Left ventricle myocardium inferior (tissue), 1 donor: Measurements from ENCODE around the gene SKI. TPM values are rescaled to one million over a fixed set of nuclear protein-coding genes. Genes with fewer than 3 reads are reported as not detected.

ENCODE experiments used
- DNase-seq: peaks from one replicate; pipeline ENCODE4 v3.0.0-alpha.2; 2020
- H3K27ac ChIP-seq: fragments of 200-600 bp; replicated peaks from 2 replicates; pipeline ENCODE4 v1.8.0; 2021
- H3K27me3 ChIP-seq: fragments of 200-600 bp; 2 replicates; pipeline ENCODE4 v1.8.0; 2021; ENCODE audit warnings: low read depth
- H3K36me3 ChIP-seq: fragments of 200-600 bp; 2 replicates; pipeline ENCODE4 v1.8.0; 2021
- H3K4me1 ChIP-seq: fragments of 200-600 bp; 2 replicates; pipeline ENCODE4 v1.8.0; 2021
- H3K4me3 ChIP-seq: fragments of 200-600 bp; 2 replicates; pipeline ENCODE4 v1.8.0; 2021; ENCODE audit warnings: mild to moderate bottlenecking, moderate library complexity
- H3K9me3 ChIP-seq: fragments of 200-600 bp; replicated peaks from 2 replicates; pipeline ENCODE4 v1.8.0; 2021
- CTCF ChIP-seq: fragments of 200-600 bp; IDR thresholded peaks from 2 replicates; pipeline ENCODE4 v1.8.0; 2021; ENCODE audit warnings: antibody characterized with exemption, mild to moderate bottlenecking, borderline replicate concordance
- intact Hi-C: fragments of 100-400 bp; cut with micrococcal nuclease; formaldehyde crosslinking; loops from one replicate; pipeline ENCODE4 v1.11.0; 2022
- total RNA-seq: library from RNA; stranded (reverse); fragmentation: NEBNext Ultra II Directional; extraction: Animal tissue kit (Norgen Biotek cat#: 25700); gene quantifications from one replicate; pipeline ENCODE4 v1.2.1, GENCODE V29; 2021
- donor health status: DM: no; HTN: yes; CAD: no; lungs with severe emphysema.

The SKI gene
- total RNA-seq, 1 donor from 2014 or later = 37.9 TPM

GRCh38 chr1:2288311-2288710 lies 60.2 kb downstream of the SKI start:
- DNase-seq = no peak
- peaks cover 96% of the 10 kb centered on the region for H3K4me1 ChIP-seq
- intact Hi-C loops = no loop called here
- no peaks in the 10 kb centered on the region for H3K36me3 ChIP-seq
- no peaks in the 10 kb centered on the region for H3K9me3 ChIP-seq
- TF ChIP-seq CTCF = no peak
- H3K4me3 ChIP-seq = no peak overlapping the region
- no peak overlapping the region for H3K27ac ChIP-seq
- H3K27me3 ChIP-seq = no peaks in the 10 kb centered on the region

- Histone ChIP-seq H3K27ac (peak overlapping the region; percentile 42), H3K4me3 (no peak overlapping the region), H3K27me3 (no peaks in the 10 kb centered on the region), H3K9me3 (no peaks in the 10 kb centered on the region), H3K36me3 (no peaks in the 10 kb centered on the region), H3K4me1 (peaks cover 96% of the 10 kb centered on the region)
- no peak for DNase-seq
- TF ChIP-seq CTCF = no peak
- intact Hi-C loops = no loop called here
These were observed 60.9 kb downstream of the SKI start for GRCh38 chr1:2288816-2289536.

- Histone ChIP-seq H3K9me3 (no peaks in the 10 kb centered on the region), H3K27ac (peak overlapping the region; percentile 82), H3K27me3 (no peaks in the 10 kb centered on the region), H3K4me3 (peak overlapping the region; percentile 50), H3K36me3 (no peaks in the 10 kb centered on the region), H3K4me1 (peaks cover 96% of the 10 kb centered on the region)
- intact Hi-C loops = loop anchor here (10.0 kb wide), 1 partner anchor 55 kb away; no protein-coding TSS in a partner anchor
- TF ChIP-seq CTCF = no peak
- no peak for DNase-seq
These were observed 61.5 kb downstream of the SKI start for GRCh38 chr1:2289607-2290006.

GRCh38 chr1:2290171-2290578 lies 62.1 kb downstream of the SKI start:
- Histone ChIP-seq H3K36me3 (no peaks in the 10 kb centered on the region), H3K27ac (peak overlapping the region; percentile 82), H3K4me3 (peak overlapping the region; percentile 50), H3K4me1 (peaks cover 96% of the 10 kb centered on the region), H3K27me3 (no peaks in the 10 kb centered on the region), H3K9me3 (no peaks in the 10 kb centered on the region)
- no peak for DNase-seq
- TF ChIP-seq CTCF = no peak
- intact Hi-C loops = loop anchor here (10.0 kb wide), 1 partner anchor 55 kb away; no protein-coding TSS in a partner anchor

GRCh38 chr1:2290595-2291510 lies 62.7 kb downstream of the SKI start:
- Histone ChIP-seq H3K27me3 (no peaks in the 10 kb centered on the region), H3K4me1 (peaks cover 98% of the 10 kb centered on the region), H3K9me3 (no peaks in the 10 kb centered on the region), H3K27ac (peak overlapping the region; percentile 82), H3K4me3 (peak overlapping the region; percentile 50), H3K36me3 (no peaks in the 10 kb centered on the region)
- no peak for TF ChIP-seq CTCF
- intact Hi-C loops = loop anchor here (10.0 kb wide), 1 partner anchor 56 kb away; no protein-coding TSS in a partner anchor
- peak; percentile 85 for DNase-seq
